G401.6 (cell line): ENCODE data around the gene KRT8.
"Not testable (repeated sequence)": the region's sequence is repeated elsewhere in the genome, so short reads cannot be mapped to it uniquely, and the experiment has no call there.

Source experiments
- FAIRE-seq: peaks from 2 replicates; lab custom pipeline; 2012; peaks lifted over from hg19 to GRCh38; lab: Jason Lieb, UNC

The KRT8 gene

DNA sequence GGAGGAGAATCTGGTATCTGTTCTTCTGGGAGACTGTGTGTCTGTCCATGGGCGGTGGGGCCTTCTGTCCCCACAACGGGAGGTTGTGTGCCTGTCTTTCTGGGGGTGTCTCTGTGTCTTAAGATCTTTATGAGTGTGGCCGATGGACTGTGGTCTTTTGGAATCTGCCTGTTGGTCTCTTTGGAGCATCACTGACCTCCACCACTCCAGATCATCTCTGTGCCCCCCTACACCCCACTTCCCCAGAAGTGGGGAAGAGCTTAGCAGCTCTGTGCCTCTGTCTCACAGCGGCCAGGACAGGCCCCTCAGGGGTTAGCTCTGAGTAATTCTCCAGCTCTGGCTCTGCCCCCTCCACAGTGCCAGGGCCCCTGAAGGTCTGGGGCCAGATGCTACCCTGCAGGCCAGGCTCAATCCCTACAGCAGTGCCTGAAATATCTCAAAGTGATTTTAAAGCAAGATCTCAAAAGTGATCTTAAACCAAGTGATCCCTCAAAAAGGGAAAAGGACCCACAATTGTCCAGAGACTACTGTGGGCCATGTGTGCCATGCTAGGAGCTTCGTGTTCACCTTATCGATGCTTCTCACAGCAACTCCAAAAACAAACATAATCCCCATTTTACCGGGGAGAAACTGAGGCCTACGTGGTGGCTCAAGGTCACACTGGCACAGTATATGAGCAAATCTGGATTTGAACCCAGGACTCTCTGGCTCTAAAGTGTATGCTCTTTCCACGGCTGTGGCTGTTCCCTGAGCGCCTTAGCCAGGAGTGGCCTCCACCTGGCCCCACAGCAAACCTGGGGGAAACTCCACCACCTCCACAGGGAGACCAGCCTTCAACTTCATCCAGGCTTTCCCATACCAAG, 30.1 kb downstream of the KRT8 start:
- no peak for FAIRE-seq

DNA sequence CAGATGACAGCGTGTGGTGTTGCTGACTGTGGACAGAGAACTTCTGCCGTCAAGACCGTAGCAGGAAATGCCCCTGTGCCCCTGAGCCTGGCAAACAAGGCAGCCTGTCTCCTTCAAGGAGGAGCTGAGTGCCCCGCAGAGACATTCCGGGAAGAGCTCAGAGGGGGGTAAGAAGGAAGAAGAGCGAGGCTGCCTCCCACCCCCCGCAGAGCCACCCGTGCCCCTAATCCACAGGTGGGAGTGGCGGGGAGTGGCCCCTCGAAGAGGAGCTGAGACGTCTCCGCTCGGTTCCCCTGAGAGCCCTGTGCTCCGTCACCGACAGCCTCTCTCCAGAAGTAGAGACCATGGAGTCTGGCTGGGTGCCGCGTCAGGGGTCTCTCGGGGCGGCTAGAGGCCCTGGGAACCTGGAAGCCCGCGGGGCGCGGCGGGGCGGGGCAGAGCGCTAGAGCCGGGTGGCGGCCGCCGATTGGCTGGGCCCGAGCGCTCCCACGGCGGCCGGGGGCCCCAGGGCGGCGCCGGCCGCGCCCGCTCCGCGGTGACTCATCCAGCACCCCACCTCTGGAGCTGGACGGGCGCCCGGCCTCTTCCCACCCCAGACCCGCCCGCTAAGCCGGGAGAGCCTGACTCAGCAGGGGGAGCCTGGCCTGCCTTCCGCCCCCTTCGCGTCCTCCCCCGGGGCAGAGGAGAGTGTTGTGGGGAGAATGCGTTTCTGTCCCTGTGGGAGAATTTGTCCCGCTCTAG, 30.9 kb downstream of the KRT8 start:
- FAIRE-seq = no peak

DNA sequence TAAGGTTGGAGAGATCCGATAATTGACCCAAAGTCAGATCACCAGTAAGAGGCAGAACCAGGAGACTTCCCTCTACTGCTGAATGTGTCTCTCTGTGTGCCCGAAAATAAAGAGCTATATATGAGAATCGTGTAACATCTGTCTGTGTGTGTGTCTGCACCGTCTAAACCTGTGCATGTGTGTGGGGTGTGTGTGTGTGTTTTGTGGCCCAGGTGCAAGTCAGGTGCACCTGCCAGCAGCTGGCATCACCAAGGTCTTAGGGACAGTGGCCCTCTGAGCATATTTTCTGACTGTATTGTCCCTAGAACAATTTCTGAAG, 31.4 kb downstream of the KRT8 start:
- no peak for FAIRE-seq

- FAIRE-seq = no peak
Observed at GRCh38 chr12:52872644-52873389, 32.1 kb downstream of the KRT8 start.

DNA sequence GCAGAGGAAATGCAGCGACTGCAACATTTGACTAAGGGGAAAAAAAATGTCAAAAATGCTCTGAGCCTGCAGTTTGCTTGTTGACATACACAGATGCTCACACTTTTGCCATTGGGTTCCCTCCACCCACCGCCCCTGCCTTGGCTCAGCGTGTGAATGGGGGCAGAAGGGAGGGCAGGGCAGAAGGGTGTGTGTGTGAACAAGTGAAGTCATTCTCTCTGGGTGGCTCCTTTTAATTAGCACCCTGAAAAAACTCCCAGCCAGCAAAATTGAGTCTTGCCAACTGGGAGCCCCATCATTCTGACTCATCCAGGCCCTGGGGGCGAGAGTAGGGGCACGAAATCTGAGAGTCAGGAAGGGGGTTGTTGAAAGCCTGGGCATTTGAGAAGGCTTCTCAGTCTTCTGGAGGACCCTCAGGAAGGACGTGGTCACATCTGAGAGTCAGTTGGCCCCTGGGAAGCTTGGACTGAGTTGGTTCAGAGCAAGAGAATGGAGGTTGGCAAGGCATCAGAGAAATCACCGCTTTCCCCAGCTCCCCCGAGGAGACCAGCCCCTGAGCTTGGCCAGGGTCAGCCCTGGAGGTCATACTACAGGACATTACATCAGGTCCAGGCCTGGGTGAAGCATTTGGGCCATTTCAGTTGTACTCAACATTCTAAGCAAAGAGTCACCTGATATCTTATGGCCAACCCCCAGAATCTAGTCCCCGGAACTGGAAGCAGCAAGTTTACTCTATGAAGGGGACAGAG, 33.4 kb downstream of the KRT8 start:
- FAIRE-seq = no peak

DNA sequence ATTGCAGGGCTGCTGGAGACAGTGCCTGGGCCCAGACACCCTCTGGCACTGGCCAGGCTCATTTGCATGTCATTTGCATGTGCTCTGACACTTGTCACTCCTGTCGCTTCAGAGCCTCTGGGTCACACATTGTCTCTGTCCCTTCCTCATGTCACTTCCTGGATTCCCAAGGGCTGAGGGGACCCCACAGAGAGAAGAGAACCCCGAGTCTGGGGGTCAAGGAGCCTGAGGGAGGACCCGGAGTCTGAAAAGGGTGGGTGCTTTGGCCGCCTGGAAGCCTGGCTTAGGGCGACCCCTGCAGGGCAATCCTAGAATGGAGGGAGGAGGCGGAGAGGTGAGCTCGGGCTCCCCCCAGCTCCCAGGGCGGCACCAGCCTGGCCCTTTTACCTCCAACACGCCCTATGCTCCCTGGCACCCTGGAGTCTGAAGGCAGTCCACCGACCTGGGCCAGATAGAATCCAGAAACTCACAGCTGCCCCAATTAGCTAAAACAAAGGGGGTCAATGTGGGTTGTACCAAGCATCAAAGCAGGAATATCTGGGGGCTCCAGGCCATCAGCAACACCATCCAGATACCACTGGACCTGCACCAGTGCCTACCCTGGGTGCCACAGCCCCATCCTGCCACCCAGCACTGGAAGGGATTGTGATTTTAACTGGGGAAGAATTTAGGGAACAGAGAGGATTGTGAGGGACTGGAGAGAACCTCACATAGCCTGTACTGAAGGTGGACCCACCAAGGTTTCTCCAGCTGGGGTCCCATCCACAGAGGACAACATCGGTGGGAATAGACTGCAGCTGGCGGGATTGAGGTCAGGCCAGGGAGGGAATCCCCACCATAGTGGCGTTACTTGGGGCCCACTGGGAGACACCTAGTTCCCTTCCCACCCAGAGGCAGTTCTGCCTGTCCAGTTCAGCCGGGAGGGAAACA, 34.2 kb downstream of the KRT8 start:
- FAIRE-seq = no peak

DNA sequence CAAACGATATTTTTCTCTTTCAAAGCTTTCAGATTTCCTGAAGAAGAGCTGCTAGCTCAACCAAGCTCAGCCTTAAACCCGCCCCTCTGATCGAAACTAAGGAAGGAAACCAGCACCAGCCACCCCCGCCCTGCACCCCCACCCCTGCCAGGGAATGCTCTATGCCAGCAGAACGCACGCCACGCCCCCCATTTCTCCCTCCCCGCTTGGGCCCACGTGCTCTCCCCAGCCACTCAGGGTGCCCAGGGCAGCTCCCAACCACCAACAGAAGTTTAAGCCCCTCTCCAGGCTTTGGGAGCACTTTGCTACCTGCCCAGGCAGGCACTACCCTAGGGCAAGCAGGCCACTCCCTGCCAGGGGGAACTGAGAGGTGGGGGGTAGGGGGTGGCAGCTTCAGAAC, 37.2 kb downstream of the KRT8 start:
- FAIRE-seq = no peak

DNA sequence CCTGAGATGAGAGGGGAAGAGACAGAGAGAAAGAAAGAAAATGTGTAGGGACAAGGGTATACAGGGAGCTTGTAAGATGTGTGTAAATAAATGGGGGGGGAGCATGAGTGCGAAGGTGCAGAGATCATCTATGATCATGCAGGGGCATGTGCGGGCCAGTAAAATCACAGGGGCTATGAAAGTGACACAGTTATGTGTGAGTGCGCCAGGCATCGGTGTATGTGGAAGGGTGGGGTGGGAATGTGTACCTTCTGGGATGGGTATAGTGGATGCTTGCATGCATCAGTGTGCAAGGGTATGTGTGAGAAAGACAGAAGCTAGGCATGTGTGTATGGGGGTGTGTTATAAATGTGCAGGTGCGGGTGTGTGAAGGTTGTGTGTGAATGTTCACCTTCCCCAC, 37.7 kb downstream of the KRT8 start:
- FAIRE-seq = no peak

GRCh38 chr12:52865090-52865944, 39.6 kb downstream of the KRT8 start:
- peak; percentile 92 for FAIRE-seq

- no peak for FAIRE-seq
Observed at GRCh38 chr12:52862023-52862422, 42.9 kb downstream of the KRT8 start.

DNA sequence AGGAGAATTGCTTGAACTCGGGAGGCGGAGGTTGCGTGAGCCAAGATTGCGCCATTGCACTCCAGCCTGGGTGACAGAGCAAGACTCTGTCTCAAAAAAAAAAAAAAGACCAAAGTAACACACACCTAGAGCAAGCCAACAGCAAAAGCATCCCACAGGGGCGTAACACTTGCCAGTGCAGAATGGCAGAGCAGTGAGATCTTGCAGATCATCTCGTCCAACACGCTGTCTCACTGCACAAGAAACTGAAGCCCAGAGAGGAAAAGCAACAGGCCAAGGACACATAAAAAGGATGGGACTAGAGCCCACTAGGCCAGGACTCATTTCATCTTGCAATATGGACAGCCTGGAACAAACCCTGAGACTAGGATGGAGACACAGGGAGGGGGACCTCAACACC, 43.4 kb downstream of the KRT8 start:
- no peak for FAIRE-seq

DNA sequence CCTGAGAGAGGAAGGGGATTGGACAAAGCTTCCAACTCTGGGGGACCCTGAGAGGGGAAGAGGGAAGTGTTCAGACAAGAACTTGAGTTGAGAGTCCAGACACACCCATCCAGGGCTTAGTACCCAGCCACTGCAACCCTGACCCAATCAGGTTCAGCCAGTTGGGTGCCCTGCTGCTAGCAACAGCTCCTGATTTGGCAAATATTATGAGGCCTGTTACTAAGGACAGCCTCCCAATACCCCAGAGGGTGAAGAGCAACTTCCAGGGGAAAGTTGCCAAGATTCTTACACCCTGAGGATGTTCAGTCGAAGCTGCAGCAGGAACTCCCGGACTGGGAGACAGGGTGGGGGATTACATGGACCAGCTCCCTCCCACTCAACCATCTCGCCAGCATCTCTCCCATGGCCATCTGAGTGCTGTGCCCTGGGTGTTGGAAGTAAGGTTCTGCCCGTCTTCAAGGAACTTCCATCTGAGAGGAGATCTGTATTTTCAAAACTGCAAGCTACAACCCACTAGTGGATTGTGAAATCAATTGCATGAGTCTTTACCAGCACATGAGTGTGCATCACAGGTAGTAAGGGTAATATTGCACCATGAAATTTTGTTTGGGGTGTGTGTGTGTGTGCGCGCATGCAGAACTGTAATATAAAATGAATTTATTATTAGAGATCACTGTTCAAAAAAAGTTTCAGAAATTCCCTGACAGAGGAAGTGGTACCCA, 44.6 kb downstream of the KRT8 start:
- no peak for FAIRE-seq

GRCh38 chr12:52857500-52857899, 47.4 kb downstream of the KRT8 start:
- FAIRE-seq = no peak

DNA sequence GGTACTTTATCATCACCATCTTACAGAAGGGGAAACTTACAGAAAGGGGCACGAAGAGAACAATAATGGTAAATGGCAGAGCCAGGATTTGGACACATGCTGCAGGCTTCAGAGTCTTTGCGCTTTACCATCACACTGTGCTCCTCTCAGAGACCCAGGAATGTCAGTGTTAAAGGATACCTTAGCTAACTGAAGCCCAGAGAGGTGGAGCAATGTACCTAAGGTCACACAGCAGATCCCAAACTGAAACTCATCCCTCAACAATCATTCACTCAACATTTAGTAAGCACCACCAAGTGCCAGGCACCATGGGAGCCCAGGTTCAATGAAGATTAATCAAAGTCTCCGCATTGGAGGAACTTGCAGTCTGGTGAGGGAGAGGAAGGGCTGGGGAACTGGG, 48.1 kb downstream of the KRT8 start:
- no peak for FAIRE-seq

GRCh38 chr12:52856077-52856476, 48.8 kb downstream of the KRT8 start:
- not testable (repeated sequence) for FAIRE-seq

- FAIRE-seq = no peak
Observed at GRCh38 chr12:52851787-52852186, 53.1 kb downstream of the KRT8 start.

- no peak for FAIRE-seq
Observed at GRCh38 chr12:52850681-52851080, 54.2 kb downstream of the KRT8 start.

DNA sequence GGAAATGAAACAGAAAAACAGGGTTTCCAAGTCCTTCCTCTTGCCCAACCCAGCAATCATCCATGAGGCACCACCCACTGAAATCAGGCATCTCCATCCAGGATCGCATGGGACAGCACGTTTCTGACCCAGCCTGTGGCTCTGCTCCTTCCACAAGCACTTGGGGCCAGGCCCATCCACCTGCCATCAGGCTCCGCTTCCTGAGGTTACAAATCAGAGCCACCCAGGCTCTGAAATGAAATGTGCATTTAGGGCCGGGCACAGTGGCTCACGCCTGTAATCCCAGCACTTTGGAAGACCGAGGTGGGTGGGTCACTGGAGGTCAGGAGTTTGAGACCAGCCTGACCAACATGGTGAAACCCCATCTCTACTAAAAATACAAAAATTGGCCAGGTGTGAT, 55.4 kb downstream of the KRT8 start:
- no peak for FAIRE-seq

- FAIRE-seq = no peak
Observed at GRCh38 chr12:52848661-52849255, 56.1 kb downstream of the KRT8 start, which contains the start of gene KRT78. Gene KRT78, minus strand, starts transcription at chr12:52848994. Its CDS starts 64 bp downstream, at chr12:52848930.
